Colon (tissue), 2 donors: ENCODE measurements around the gene SLFN13.
"Not testable (repeated sequence)": the region's sequence is repeated elsewhere in the genome, so short reads cannot be mapped to it uniquely, and the experiment has no call there.

ENCODE experiments used
- FAIRE-seq: peaks from 2 replicates; lab custom pipeline; 2012; peaks lifted over from hg19 to GRCh38; lab: Jason Lieb, UNC
- donor health status: control.
- donor health status: control.

Gene SLFN13

GRCh38 chr17:35448214-35448898, at the start of gene SLFN13:
Gene SLFN13, minus strand, starts transcription at chr17:35448766. Its CDS starts 3,086 bp downstream, at chr17:35445680.
- no peak for FAIRE-seq

GRCh38 chr17:35496451-35497290, 48.1 kb upstream of the SLFN13 start:
- FAIRE-seq = no peak

- FAIRE-seq = no peak
These were observed 44.5 kb upstream of the SLFN13 start for GRCh38 chr17:35493040-35493439.

GRCh38 chr17:35491417-35491816, 42.9 kb upstream of the SLFN13 start:
- FAIRE-seq = no peak

GRCh38 chr17:35489944-35490343, 41.4 kb upstream of the SLFN13 start:
- FAIRE-seq = no peak

- FAIRE-seq = no peak
These were observed 40.4 kb upstream of the SLFN13 start for GRCh38 chr17:35488991-35489390.

GRCh38 chr17:35486920-35487732, 38.6 kb upstream of the SLFN13 start:
- no peak for FAIRE-seq

- no peak for FAIRE-seq
These were observed 30.7 kb upstream of the SLFN13 start for GRCh38 chr17:35479271-35479670.

- FAIRE-seq = no peak
These were observed 28.7 kb upstream of the SLFN13 start for GRCh38 chr17:35477248-35477647.

- FAIRE-seq = no peak
These were observed 27.8 kb upstream of the SLFN13 start for GRCh38 chr17:35476283-35476820.

- FAIRE-seq = no peak
These were observed 19.9 kb upstream of the SLFN13 start for GRCh38 chr17:35468475-35468874.

- no peak for FAIRE-seq
These were observed 19.3 kb upstream of the SLFN13 start for GRCh38 chr17:35467824-35468223.

- FAIRE-seq = no peak
These were observed 11.8 kb upstream of the SLFN13 start for GRCh38 chr17:35460354-35460851.

GRCh38 chr17:35454035-35454434, 5.5 kb upstream of the SLFN13 start:
- not testable (repeated sequence) for FAIRE-seq

- FAIRE-seq = no peak
These were observed 4.6 kb upstream of the SLFN13 start for GRCh38 chr17:35453171-35453570.

GRCh38 chr17:35449371-35449931, 885 bp upstream of the SLFN13 start:
- no peak for FAIRE-seq

- no peak for FAIRE-seq
These were observed 297 bp upstream of the SLFN13 start for GRCh38 chr17:35448899-35449227.

- FAIRE-seq = no peak
These were observed 1.1 kb downstream of the SLFN13 start for GRCh38 chr17:35447499-35447898.

GRCh38 chr17:35438433-35438832, 10.1 kb downstream of the SLFN13 start:
- no peak for FAIRE-seq

GRCh38 chr17:35433075-35433894, 15.3 kb downstream of the SLFN13 start:
- no peak for FAIRE-seq
